GM12878 (cell line): Measurements from ENCODE around the gene MZT2A. TPM values are rescaled to one million over a fixed set of nuclear protein-coding genes. Genes with fewer than 3 reads are reported as not detected.
"Not testable (repeated sequence)": the region's sequence is repeated elsewhere in the genome, so short reads cannot be mapped to it uniquely, and the experiment has no call there.

ENCODE experiments used
- ATAC-seq: fragments of 200-7000 bp; cut with Tn5 transposase; 3 replicates; pipeline ENCODE4 v1.9.1; 2020; ENCODE audit warnings: mild to moderate bottlenecking, moderate library complexity
- BruUV-seq: library from RNA; stranded (reverse); fragments of 400-500 nt; replicated peaks from 2 replicates; lab custom pipeline; 2021; lab: Mats Ljungman, UMichigan
- CTCF ChIA-PET: fragments of 300-600 bp; sonication (Branson Sonifier 250); formaldehyde crosslinking; extraction: SDS; loops from one replicate; lab custom pipeline; 2021; ENCODE audit warnings: inconsistent platforms; lab: Yijun Ruan, JAX
- POLR2A ChIA-PET: fragments of 350-600 bp; formaldehyde crosslinking; extraction: SDS; loops from one replicate; lab custom pipeline; 2021; ENCODE audit warnings: inconsistent platforms; lab: Charles Lee
- RAD21 ChIA-PET: fragments of 300-600 bp; sonication (Branson Sonifier 250); formaldehyde crosslinking; loops from one replicate; lab custom pipeline; 2023; ENCODE audit warnings: antibody characterized with exemption; ENCODE audit not compliant: unreplicated experiment; lab: Charles Lee
- SMC1A ChIA-PET: fragments of 300-600 bp; sonication (Branson Sonifier 250); formaldehyde crosslinking; loops from one replicate; lab custom pipeline; 2023; ENCODE audit not compliant: unreplicated experiment, uncharacterized antibody; lab: Charles Lee
- DNase-seq: peaks from one replicate; pipeline ENCODE4 v3.0.0-alpha.2; 2011; ENCODE audit warnings: low read depth, low spot score
- FAIRE-seq: peaks from 3 replicates; lab custom pipeline; 2011; peaks lifted over from hg19 to GRCh38; lab: Jason Lieb, UNC
- H2AFZ ChIP-seq: 2 replicates; pipeline ENCODE4 v1.6.0; 2011; ENCODE audit warnings: low read depth, low read length, control low read depth; ENCODE audit not compliant: control insufficient read depth
- H3K27ac ChIP-seq: 2 replicates; pipeline ENCODE4 v1.5.1; 2011; ENCODE audit warnings: control low read depth; ENCODE audit not compliant: control insufficient read depth, insufficient read depth
- H3K27me3 ChIP-seq, 2 experiments: replicated peaks in 1 of 2; 2 replicates each; pipeline versions ENCODE4 v1.6.0 to v1.6.1; 2011; ENCODE audit warnings: low read length in 1 of 2; ENCODE audit not compliant: control insufficient read depth in 2 of 2, insufficient read depth in 2 of 2
- H3K36me3 ChIP-seq, 2 experiments: 2 replicates each; pipeline ENCODE4 v1.5.1; 2011; ENCODE audit warnings: low read length in 1 of 2; ENCODE audit not compliant: control insufficient read depth in 2 of 2, insufficient read depth in 2 of 2
- H3K4me1 ChIP-seq: 2 replicates; pipeline ENCODE4 v1.6.1; 2011; ENCODE audit warnings: mild to moderate bottlenecking, low read length, moderate library complexity, mixed read lengths; ENCODE audit not compliant: control insufficient read depth, insufficient read depth
- H3K4me2 ChIP-seq: 2 replicates; pipeline ENCODE4 v1.6.0; 2011; ENCODE audit warnings: control low read depth; ENCODE audit not compliant: control insufficient read depth, insufficient read depth
- H3K4me3 ChIP-seq: fragments of 200-600 bp; sonication (generic); 2 replicates; pipeline ENCODE4 v1.5.1; 2016
- H3K79me2 ChIP-seq: 2 replicates; pipeline ENCODE4 v1.6.0; 2011; ENCODE audit warnings: low read length; ENCODE audit not compliant: control insufficient read depth, insufficient read depth
- H3K9ac ChIP-seq: 2 replicates; pipeline ENCODE4 v1.8.0; 2011; ENCODE audit warnings: low read length, control low read depth, mixed read lengths; ENCODE audit not compliant: control insufficient read depth, insufficient read depth
- H3K9me3 ChIP-seq: replicated peaks from 3 replicates; pipeline ENCODE4 v1.5.1; 2011; ENCODE audit warnings: mild to moderate bottlenecking, low read length; ENCODE audit not compliant: control insufficient read depth, insufficient read depth
- H4K20me1 ChIP-seq: 2 replicates; pipeline ENCODE4 v1.6.0; 2011; ENCODE audit not compliant: control insufficient read depth, insufficient read depth
- CREM ChIP-seq: IDR thresholded peaks from 2 replicates; pipeline ENCODE4 v1.6.1; 2014; ENCODE audit warnings: antibody characterized with exemption, low read depth
- HDGF ChIP-seq: fragments of 450-650 bp; IDR thresholded peaks from 2 replicates; pipeline ENCODE4 v1.6.1; 2016; ENCODE audit warnings: antibody characterized with exemption
- MEF2A ChIP-seq: IDR thresholded peaks from 2 replicates; pipeline ENCODE4 v1.6.1; 2011; ENCODE audit warnings: low read depth, mild to moderate bottlenecking, low read length, moderate library complexity; ENCODE audit not compliant: insufficient read depth
- SIN3A ChIP-seq: IDR thresholded peaks from 2 replicates; pipeline ENCODE4 v1.6.1; 2012; ENCODE audit warnings: low read depth, low read length, improper control_type of control experiment
- SMAD5 ChIP-seq: IDR thresholded peaks from 2 replicates; pipeline ENCODE4 v1.6.1; 2016; ENCODE audit warnings: antibody characterized with exemption, low read depth
- SP1 ChIP-seq: IDR thresholded peaks from one replicate; pipeline ENCODE4 v1.6.1; 2011; ENCODE audit warnings: low read depth, low read length
- SPI1 ChIP-seq: IDR thresholded peaks from 2 replicates; pipeline ENCODE4 v1.6.1; 2011; ENCODE audit warnings: low read depth, mild to moderate bottlenecking, low read length, moderate library complexity, borderline replicate concordance; ENCODE audit not compliant: insufficient read depth
- SRF ChIP-seq, 2 experiments: IDR thresholded peaks; 2 replicates each; pipeline ENCODE4 v1.6.1; 2011; ENCODE audit warnings: low read depth in 2 of 2, low read length in 2 of 2, mild to moderate bottlenecking in 1 of 2, moderate library complexity in 1 of 2
- TAF1 ChIP-seq: IDR thresholded peaks from 2 replicates; pipeline ENCODE4 v1.6.1; 2011; ENCODE audit warnings: mild to moderate bottlenecking, low read depth, low read length, borderline replicate concordance
- TARDBP ChIP-seq: IDR thresholded peaks from 2 replicates; pipeline ENCODE4 v1.6.1; 2016; ENCODE audit warnings: borderline replicate concordance
- TCF3 ChIP-seq: IDR thresholded peaks from 2 replicates; pipeline ENCODE4 v1.6.1; 2012; ENCODE audit warnings: low read depth, mild to moderate bottlenecking, low read length, borderline replicate concordance; ENCODE audit not compliant: insufficient read depth
- WGBS: methylation state at CpG from one replicate; pipeline ENCODE4 v1.1.6; 2016; ENCODE audit warnings: low lambda C conversion rate; ENCODE audit not compliant: insufficient replicate concordance, insufficient coverage; ENCODE audit errors: missing lambda C conversion rate; 5-methylcytosine and 5-hydroxymethylcytosine counted together
- in situ Hi-C: fragments of 300-500 bp; cut with MboI; formaldehyde crosslinking; loops from 9 replicates; pipeline ENCODE4 v1.14.3; 2018; ENCODE audit warnings: mixed read lengths
- intact Hi-C: fragments of 100-400 bp; cut with micrococcal nuclease; formaldehyde crosslinking; loops from one replicate; pipeline ENCODE4 v1.14.2; 2022; ENCODE audit not compliant: unreplicated experiment
- polyA plus RNA-seq, 11 experiments: library from polyadenylated mRNA; depleted of rRNA in 4 of 11; unstranded in 6 of 11; stranded (reverse) in 5 of 11; fragments of >200 nt; fragmentation: Nextera tagmentation in 4 of 11; fragmentation: Illumina TruSeq in 1 of 11; extraction: Ambion mirVana in 4 of 11; extraction: Trizol in 1 of 11; gene quantifications; 1 replicate in 1 of 11; 2 replicates in 10 of 11; pipeline versions ENCODE4 v1.2.1 to v1.2.3, GENCODE V29; 2011 to 2016; ENCODE audit warnings: inconsistent platforms in 2 of 11, missing spikeins in 2 of 11, low read depth in 1 of 11
- total RNA-seq, 4 experiments: library from RNA; depleted of rRNA in 3 of 4; stranded (reverse); fragments of >200 nt in 3 of 4; fragmentation: Illumina TruSeq in 1 of 4; extraction: Trizol in 1 of 4; gene quantifications; 2 replicates each; pipeline versions ENCODE4 v1.2.1 to v1.2.3, GENCODE V29; 2013 to 2021
- TF ChIP-seq, protein P1 (sequence below): fragments of 450-650 bp; conservative IDR thresholded peaks from 2 replicates; pipeline ENCODE4 v1.6.1; 2017; ENCODE audit warnings: mild to moderate bottlenecking, moderate library complexity

Gene MZT2A
- total and polyA plus RNA-seq, 10 of the 15 experiments (the other 5 are each of a cell fraction or from before 2014, with no cell fraction given) = 6.3 to 325 (median 151) TPM

DNA sequence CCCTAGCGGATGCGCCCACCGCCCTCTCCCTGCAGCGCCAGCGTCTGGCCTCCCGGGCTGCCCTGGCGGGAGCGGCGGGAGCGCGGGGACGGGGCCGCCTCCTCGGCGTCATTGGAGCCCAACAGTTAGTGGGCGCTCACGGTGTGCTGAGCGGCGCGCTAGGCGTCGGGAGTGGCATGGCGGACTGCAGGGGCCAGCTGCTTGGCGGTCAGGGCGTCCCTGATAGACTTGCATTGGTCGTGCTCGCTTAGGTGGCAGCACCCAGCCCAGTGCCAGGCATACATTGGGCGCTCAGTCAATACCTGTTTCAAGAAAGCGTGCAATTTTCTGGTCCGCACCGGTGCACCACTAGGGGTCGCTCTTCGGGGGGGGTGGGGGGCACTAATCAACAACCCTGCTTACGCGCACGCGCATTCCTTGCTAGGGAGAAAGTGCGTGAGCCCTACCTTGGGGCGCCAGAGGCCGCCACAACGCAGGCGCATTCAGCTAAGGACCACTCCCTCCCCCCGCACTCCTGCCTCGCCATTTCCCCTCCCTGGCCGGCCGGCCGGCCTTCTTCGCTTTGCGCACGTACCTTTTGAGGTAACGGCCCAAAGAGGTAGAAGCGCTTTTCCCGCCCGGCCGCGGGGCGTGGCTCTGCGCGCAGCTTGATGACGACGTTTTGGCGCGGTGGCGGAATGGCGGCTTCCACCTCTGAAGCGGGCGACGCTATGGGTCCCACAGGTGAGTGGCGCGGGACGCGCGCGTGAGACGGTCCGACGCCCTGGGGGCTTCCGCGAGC lies 411 bp upstream of the MZT2A start (continued):
- TF ChIP-seq SMAD5 = 0 out of 2 replicates have a peak, but pooled peaks have one; percentile 37
- TF ChIP-seq, protein P1, sequence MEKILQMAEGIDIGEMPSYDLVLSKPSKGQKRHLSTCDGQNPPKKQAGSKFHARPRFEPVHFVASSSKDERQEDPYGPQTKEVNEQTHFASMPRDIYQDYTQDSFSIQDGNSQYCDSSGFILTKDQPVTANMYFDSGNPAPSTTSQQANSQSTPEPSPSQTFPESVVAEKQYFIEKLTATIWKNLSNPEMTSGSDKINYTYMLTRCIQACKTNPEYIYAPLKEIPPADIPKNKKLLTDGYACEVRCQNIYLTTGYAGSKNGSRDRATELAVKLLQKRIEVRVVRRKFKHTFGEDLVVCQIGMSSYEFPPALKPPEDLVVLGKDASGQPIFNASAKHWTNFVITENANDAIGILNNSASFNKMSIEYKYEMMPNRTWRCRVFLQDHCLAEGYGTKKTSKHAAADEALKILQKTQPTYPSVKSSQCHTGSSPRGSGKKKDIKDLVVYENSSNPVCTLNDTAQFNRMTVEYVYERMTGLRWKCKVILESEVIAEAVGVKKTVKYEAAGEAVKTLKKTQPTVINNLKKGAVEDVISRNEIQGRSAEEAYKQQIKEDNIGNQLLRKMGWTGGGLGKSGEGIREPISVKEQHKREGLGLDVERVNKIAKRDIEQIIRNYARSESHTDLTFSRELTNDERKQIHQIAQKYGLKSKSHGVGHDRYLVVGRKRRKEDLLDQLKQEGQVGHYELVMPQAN = peak; percentile 18; the same call in 1 of the 2 replicates
- 0 out of 2 replicates have a peak, but pooled peaks have one; percentile 11 for TF ChIP-seq TCF3
- TF ChIP-seq SPI1 = peak; percentile 26; the same call in 1 of the 2 replicates
- TF ChIP-seq SP1 = peak; percentile 81
- TF ChIP-seq HDGF = peak; percentile 93
- TF ChIP-seq CREM = peak; percentile 99
- 0 out of 2 replicates have a peak, but pooled peaks have one; percentile 62 for TF ChIP-seq TARDBP
- 0 out of 2 replicates have a peak, but pooled peaks have one; percentile 10 for TF ChIP-seq MEF2A
- peak in 1 of 2 experiments; percentile 71; a peak in 2 of 4 replicates for TF ChIP-seq SRF (IDR thresholded peaks at IDR 0.05; ENCODE audit: low read depth in 2 of 2, low read length in 2 of 2)
- TF ChIP-seq SIN3A = 0 out of 2 replicates have a peak, but pooled peaks have one; percentile 21
- peak; percentile 75 for TF ChIP-seq TAF1

- peak overlapping the region; percentile 65 for H2AFZ ChIP-seq
- H3K4me1 ChIP-seq, H3K27me3 ChIP-seq, H3K9me3 ChIP-seq, RAD21 ChIA-PET, H3K4me2 ChIP-seq, H4K20me1 ChIP-seq, POLR2A ChIA-PET, BruUV-seq, DNase-seq, H3K36me3 ChIP-seq, SMC1A ChIA-PET, in situ Hi-C loops, FAIRE-seq: not testable (repeated sequence)
- WGBS = 0% methylated on average over 11 of the region's 22 CpGs
- peak; percentile 16 for ATAC-seq
- peak overlapping the region; percentile 67 for H3K4me3 ChIP-seq
- peak overlapping the region; percentile 81 for H3K27ac ChIP-seq
- peaks cover 64% of the 10 kb centered on the region for H3K79me2 ChIP-seq
- intact Hi-C loops = loop anchor here (5.0 to 10.0 kb wide), 3 partner anchors 86 to 397 kb away; partner anchors contain the start of gene FAM168B
- peak overlapping the region; percentile 85 for H3K9ac ChIP-seq
- CTCF ChIA-PET = interaction anchor here (0.9 to 3.8 kb wide), 4 partner anchors 37 to 385 kb away, joined by 3 to 25 read pairs (median 8); partner anchors contain the start of gene CCDC74A
Measured at GRCh38 chr2:131491469-131491836, 744 bp downstream of the MZT2A start.
